ENCODE measurements around the gene AFAP1L1.

DNA sequence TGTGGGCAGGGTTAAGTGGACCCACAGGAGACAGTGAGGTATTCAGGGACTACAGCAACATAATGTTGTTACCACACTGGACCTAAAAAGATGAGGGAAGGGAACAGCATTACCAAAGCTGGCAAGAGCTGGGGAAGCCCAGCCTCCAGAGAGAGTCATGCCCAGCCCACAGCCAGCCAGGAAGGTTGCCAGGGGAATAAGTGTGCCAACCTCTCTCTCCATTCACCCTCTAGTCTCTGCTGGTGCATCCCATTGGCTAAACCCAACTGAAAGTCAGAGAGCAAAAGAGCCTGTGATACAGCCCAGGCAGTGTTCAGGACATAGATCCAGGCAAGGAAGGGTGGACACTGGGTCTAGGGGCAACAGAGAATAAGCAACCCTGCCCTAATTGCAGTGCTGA lies 35.8 kb upstream of the AFAP1L1 start:
- TF ChIP-seq, protein P1, sequence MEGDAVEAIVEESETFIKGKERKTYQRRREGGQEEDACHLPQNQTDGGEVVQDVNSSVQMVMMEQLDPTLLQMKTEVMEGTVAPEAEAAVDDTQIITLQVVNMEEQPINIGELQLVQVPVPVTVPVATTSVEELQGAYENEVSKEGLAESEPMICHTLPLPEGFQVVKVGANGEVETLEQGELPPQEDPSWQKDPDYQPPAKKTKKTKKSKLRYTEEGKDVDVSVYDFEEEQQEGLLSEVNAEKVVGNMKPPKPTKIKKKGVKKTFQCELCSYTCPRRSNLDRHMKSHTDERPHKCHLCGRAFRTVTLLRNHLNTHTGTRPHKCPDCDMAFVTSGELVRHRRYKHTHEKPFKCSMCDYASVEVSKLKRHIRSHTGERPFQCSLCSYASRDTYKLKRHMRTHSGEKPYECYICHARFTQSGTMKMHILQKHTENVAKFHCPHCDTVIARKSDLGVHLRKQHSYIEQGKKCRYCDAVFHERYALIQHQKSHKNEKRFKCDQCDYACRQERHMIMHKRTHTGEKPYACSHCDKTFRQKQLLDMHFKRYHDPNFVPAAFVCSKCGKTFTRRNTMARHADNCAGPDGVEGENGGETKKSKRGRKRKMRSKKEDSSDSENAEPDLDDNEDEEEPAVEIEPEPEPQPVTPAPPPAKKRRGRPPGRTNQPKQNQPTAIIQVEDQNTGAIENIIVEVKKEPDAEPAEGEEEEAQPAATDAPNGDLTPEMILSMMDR (IDR thresholded peaks at IDR 0.05) = no peak
- TF ChIP-seq ZFX (IDR thresholded peaks at IDR 0.05; ENCODE audit: borderline replicate concordance) = no peak
